ENCODE results near the gene BORCS5.

DNA sequence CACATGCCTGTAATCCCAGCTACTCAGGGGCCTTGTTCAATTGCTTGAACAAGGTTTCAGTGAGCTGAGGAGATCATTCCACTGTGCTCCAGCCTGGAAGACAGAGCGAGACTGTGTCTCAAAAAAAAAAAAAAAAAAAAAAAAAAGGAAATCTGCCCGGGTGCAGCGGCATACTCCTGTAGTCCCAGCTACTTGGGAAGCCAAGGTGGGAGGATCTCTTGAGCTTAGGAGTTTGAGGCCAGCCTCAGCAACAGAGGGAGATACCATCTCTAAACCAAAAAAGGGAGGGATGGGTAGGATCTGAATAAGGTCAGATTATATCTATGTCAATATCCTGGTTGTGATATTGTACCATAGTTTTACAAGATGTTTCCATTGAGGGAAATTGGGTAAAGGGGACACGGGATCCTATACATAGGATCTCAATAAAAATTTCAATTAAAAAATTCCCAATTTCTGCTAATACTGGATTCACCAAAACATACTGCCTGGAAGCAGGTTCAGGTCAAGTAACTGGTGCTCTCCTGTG is 76.4 kb downstream of the BORCS5 start:
- TF ChIP-seq, protein P1, sequence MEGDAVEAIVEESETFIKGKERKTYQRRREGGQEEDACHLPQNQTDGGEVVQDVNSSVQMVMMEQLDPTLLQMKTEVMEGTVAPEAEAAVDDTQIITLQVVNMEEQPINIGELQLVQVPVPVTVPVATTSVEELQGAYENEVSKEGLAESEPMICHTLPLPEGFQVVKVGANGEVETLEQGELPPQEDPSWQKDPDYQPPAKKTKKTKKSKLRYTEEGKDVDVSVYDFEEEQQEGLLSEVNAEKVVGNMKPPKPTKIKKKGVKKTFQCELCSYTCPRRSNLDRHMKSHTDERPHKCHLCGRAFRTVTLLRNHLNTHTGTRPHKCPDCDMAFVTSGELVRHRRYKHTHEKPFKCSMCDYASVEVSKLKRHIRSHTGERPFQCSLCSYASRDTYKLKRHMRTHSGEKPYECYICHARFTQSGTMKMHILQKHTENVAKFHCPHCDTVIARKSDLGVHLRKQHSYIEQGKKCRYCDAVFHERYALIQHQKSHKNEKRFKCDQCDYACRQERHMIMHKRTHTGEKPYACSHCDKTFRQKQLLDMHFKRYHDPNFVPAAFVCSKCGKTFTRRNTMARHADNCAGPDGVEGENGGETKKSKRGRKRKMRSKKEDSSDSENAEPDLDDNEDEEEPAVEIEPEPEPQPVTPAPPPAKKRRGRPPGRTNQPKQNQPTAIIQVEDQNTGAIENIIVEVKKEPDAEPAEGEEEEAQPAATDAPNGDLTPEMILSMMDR (IDR thresholded peaks at IDR 0.05; ENCODE audit: low read length): no peak
- TF ChIP-seq EZH2 (IDR thresholded peaks at IDR 0.05; ENCODE audit: borderline replicate concordance, low read length): no peak

Measured in OCI-LY1 (cell line).